Activated T-helper 9 cell treated with anti-CD3 and anti-CD28 coated beads, Interleukin-2, amount 50 U/mL, for 16 hours (primary cell): ENCODE data around the gene RAET1G.
A peak's percentile ranks its signal among the peaks of the same experiment; 100 is the strongest.
"Not testable (repeated sequence)": the region's sequence is repeated elsewhere in the genome, so short reads cannot be mapped to it uniquely, and the experiment has no call there.

Experiments
- DNase-seq: peaks from one replicate; pipeline ENCODE4 v3.0.0-alpha.2; 2020; ENCODE audit warnings: low read depth

Gene RAET1G

DNA sequence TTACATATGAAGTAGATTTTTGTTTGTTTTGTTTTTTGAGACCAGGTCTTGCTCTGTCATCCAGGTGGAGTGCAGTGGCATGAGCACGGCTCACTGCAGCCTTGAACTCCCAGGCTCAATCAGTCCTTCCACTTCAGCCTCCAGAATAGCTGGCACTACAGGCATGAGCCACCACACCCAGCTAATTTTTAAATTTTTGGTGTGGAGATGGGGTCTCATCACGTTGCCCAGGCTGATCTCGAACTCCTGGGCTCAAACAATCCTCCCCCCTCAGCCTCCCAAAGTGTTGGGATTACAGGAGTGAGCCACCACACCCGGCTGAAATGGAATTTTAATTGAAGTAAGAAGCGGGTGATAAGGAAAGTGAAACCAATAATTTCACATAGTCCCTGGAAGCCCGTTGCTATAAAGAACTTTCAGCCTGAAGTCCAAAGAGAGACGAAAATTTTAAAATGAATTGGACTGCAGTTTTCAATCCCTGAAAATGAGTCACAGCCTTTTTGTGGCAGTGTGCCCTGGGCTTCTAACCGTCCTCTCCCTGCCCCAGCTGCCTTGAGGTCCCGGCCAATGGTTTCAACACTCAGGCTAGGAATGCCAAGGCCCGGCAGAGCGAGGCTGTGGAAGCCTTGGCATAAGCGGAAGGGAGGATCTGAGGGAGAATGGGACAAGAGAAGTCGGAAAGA, 25.8 kb downstream of the RAET1G start:
- no peak for DNase-seq

DNA sequence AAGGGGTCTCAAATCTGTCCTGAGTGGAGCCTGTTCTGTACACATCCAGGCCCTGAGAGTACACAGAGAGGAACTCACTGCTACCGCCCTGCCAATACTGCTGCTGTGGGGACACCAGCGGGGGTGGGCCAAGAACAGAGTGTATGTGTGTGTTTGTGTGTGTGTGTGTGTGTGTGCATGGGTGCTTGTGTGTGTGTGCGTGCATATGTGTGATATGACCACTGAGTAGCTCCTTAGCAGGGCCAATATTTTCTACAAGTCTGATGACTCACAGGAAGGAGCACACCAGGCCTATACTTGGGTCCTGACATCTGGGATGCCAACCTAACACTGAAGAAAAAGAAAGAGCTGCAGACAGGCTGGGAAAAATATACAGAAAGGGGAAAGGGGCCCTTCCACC, 26.4 kb downstream of the RAET1G start:
- no peak for DNase-seq

DNA sequence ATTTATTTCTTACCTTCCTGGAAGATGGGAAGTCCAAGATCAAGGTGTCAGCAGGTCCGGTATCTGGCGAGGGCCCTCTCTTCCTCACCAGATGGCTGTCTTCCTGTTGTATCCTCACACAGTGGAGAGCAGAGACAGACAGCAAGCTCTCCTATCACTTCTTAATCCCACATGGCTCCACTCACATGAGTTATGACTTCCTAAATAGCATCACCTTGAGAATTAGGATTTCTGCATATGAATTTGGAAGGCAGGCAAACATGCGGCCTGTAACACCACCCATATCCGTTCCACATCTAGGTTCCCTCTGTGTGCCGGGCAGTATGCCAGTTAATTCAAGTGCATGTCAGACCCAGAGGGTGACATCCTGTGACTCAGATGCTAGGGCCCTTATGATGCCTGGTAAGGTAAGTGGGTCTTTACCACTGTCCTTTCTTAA, 27.1 kb downstream of the RAET1G start:
- peak; percentile 8 for DNase-seq

DNA sequence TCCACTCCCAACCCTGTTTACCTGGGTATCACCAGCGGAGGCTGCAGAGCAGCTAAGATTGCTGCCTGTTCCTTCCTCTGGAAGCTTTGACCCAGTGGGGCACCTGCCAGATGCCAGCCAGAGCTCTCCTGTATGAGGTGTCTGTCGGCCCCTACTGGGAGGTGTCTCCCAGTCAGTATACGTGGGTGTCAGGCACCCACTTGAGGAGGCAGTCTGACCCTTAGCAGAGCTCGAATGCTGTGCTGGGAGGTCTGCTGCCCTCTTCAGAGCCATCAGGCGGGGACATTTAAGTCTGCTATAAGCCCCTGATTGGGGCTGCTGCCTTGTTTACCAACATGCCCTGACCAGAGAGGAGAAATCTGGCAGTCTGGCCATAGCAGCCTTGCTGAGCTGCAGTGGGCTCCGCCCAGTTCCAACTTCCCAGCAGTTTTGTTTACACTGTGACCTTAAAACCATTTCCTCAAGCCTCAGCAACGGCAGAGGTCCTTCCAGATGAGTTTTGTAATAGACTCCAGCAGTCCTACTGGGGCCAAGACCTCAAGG, 27.8 kb downstream of the RAET1G start:
- no peak for DNase-seq

DNA sequence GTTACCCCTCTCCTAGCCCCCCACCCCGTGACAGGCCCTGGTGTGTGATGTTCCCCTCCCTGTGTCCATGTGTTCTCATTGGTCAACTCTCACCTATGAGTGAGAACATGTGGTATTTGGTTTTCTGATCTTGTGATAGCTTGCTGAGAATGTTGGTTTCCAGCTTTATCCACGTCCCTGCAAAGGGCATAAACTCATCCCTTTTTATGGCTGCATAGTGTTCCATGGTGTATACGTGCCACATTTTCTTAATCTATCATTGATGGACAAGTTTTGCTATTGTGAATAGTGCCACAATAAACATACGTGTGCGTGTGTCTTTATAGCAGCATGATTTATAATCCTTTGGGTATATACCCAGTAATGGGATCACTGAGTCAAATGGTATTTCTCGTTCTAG, 31.1 kb downstream of the RAET1G start:
- DNase-seq = not testable (repeated sequence)

DNA sequence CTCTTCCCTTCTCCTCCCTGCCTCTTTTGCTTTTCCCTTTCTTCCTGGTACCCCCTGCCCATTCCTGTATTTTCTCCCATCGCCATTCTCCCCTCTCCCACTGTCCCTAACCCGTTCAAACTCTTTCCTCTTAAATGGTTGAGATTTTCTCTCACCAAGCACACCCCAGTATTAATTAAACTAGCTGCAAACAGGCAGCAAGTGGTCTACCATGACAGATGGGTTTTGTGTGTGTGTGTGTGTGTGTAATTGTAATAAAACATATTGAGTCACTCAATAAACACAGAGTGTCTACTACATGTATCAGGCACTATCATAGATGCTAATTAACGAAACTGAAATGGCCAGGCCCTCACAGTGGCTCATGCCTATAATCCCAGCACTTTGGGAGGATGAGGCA, 31.7 kb downstream of the RAET1G start:
- no peak for DNase-seq

DNA sequence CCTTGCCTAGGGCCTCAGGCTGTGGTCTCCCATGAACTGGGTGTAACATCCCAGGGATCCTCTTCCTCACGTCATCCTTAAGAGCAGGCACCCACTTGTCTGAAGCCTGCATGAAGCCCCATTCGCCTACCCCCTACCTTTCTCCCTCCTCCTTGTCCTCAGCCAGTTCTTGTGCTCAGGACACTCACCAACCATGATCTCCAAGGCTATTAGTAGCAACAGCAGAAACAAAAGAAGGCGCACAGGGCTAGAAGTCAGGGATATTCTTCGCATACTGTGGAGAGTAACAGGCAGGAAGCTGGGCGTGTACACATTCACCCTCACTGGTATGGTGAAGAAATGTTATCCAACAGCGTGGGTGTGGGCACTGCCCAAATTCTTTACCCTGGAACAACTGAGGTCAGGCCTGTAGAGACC, 32.3 kb downstream of the RAET1G start:
- DNase-seq = no peak

DNA sequence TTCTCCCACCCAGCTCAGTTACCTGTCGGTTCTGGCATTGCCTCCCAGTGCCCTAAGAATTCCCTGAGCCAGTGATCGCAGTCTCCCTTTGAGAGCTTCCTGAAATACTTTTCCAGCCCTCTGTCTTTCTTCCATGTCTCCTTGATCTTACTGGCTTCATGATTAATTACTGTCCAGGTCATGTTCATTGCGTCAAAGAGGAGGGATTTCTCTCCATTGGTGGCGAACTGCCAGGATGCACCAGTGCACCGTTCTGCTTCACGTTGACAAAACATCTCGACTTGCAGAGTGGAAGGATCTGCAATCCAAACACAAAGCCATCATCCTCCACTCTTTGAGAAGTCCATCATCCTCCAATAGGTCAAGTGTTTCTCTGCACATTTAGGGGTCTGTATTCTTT, 33.6 kb downstream of the RAET1G start:
- no peak for DNase-seq

DNA sequence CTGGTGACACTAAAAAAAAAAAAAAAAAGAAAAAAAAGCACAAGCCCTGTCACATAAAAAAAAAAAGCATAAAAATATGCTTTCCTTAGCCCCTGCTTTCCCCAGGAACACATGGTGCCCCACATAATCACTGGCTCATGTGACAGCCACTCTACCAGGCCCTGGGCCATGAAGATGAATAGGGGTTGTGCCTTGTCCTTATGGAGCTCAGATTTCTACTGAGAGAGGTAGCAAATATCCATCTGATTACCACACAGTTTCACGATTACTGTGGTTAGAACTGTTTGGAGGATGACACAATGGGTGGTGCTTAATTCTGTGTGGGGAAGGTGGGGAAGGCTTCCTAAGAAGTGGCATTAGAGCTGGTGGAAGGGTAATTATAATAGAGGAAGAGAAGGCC, 34.3 kb downstream of the RAET1G start:
- no peak for DNase-seq

DNA sequence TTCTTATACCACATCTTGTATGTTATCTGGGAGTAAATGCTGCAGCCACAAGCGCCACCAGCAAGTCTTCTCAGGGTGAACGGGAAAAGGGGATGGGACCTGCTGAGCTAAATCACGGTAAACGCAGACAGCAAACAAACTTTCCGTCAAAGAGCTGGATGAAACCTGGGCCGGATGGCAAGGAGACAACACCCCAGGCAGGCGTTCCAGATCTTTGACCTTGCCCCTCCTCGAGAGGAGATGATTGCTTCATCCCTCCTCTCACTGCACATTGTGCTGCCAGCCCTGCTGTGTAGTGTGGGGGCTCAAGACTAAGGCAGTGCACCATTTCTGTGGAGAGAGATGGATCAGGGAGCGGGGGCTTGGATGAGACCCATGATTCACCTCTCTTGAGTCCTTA, 34.8 kb downstream of the RAET1G start:
- DNase-seq = no peak

DNA sequence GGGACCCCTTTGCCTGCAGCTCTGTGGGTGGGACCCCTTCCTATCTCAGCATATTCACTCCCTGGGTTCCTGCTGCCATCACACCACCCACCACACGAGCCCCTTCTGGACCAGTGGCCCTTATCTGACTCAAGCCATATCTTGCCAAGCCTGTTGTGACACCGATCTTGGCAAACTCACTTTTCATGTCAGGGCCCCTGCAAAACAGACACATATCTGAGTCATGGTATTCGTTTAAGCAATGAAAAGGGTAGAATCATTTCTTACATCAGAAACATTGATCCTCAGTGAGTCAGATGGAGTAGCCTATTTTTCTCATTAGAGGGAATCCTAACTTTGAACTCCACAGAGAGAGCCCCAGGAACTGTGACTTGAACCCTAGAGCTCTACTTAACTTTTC, 35.6 kb downstream of the RAET1G start:
- no peak for DNase-seq

DNA sequence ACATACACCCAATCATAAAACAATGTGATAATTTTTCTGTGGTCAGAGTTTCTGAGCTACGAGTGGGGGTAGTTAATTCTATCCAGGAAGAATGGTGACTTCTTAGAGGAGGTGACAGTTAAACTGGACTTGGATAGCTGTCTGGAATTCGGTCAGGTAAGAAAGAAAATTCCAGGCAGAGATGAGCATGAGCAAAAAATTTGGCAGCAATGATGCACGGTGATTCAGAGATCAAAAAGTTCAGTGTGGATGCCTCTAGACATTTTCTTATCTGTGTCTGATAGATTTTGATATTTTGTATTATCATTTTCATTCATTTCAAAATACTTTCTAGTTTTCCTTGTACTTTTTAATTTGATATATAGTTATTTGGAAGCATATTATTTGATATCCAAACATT, 37.0 kb downstream of the RAET1G start:
- no peak for DNase-seq

DNA sequence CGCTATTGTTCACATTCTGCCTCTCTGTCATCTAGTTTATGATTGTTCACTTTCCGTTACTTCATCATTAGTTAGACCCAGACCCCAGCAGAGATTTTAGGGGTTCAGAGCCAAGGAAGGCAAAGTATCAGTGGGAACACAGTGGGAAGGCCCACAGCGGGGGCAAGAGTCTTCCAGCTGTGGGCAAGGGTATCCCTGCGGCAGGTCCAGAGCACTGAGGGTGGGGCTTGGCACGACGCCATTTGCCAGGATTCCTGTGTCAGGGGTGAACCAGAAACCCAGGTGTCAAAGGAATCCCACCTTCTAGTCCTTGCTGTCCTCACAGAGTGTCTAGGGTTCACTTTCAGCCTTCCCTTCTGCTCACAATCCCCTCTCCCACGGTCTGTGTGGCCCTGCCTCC, 38.3 kb downstream of the RAET1G start:
- no peak for DNase-seq

DNA sequence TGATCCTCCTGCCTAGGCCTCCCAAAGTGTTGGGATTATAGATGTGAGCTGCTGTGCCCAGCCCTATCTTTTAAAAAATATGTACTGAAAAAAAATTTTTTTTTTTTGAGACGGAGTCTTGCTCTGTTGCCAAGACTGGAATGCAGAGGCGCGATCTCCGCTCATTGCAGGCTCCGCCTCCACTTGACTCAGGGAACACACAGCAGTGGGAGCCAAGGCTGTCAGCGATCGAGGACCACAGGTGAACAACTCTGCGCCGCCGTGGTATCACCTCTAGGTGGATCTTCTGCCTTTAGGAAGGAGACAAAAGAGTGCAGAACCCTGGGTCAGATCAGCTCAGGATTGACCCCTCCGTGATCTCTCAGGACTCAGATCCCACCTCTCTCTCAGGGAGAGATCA, 38.7 kb downstream of the RAET1G start:
- DNase-seq = no peak

DNA sequence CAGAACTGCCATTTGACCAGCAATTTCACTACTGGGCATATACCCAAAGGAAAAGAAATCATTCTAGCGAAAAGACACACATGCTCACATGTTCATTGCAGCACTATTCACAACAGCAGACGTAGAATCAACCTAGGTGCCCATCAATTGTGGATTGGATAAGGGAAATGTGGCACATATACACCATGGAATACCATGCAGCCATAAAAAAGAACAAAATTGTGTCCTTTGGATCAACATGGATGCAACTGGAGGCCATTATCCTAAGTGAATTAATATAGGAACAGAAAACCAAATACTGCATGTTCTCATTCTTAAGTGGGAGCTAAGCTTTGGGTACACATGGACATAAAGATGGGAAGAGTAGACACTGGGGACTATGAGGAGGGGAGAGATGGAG, 41.1 kb downstream of the RAET1G start:
- no peak for DNase-seq

DNA sequence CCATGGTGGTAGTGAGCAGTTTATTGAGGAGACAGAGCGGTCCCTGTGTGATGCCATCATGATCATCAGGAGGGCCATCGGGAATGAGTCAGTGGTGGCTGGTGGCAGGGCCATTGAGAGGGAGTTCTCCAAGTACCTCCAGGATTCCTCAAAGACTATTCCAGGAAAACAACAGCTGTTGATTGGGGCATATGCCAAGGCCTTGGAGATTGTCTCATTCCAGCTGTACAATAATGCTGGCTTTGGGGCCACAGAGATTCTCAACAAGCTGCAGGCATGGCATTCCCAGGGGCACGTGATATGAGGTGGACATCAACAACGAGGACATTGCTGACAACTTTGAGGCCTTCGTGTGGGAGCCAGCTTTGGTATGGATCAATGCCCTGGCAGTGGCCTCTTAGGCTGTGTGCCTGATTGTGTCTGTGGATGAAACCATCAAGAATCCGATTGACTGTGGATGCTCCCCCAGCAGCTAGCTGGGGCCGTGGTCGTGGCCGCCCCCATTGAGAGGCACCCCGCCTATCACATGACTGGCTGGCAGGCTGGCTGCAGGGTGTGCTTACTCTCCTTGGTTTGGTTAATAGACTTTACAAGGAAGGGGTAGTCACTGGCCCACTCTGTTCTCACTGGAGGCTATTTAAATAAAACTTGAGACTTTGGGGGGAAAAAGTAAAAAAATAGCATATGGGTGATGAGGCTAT, 41.7 kb downstream of the RAET1G start:
- DNase-seq = no peak

DNA sequence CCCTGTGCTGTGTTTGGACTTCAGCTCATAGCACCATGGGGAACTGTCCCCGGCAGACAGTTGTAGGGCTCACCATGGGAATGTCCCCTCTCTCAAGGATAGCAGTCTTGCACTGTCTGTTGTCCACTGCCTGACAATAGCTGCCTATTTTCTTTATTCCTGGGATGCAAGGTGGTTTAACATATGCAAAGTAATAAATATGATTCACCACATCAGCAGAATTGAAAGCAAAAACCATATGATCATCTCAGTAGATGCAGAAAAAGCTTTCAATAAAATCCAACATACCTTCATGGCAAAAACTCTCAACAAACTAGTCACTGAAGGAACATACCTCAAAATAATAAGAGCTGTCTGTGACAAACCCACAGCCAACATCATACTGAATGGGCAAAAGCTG, 45.3 kb downstream of the RAET1G start:
- DNase-seq = no peak

DNA sequence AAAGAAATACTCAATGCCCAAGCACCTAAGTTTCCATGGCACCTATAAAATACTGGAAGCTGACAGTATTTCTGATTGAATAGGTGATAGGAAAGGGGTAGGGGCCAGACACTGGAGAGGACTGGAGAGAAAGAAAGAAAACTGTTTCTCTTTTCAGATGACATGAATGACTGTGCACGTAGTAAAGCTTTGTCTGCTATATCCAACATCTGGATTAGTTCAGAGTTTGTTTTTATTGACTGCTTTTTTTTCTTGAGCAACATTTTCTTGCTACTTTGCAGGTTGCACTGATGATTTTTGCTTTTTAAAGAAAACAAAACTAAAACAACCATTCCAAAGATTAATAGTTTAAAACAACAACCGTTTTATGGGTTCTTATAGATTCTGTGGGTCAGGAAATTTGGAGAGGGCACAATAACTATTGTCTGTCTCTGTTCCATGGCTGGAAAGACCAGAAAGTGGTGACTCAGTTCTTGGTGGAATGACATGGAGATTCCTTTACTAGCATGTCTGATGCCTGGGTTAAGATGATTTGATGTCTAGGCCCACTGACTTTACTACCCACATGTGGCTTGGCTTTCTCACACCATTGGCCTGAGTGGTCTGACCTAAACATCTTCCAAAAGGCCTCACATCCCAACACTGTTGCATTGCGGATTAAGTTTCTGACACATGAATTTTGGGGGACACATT, 46.5 kb downstream of the RAET1G start:
- no peak for DNase-seq

DNA sequence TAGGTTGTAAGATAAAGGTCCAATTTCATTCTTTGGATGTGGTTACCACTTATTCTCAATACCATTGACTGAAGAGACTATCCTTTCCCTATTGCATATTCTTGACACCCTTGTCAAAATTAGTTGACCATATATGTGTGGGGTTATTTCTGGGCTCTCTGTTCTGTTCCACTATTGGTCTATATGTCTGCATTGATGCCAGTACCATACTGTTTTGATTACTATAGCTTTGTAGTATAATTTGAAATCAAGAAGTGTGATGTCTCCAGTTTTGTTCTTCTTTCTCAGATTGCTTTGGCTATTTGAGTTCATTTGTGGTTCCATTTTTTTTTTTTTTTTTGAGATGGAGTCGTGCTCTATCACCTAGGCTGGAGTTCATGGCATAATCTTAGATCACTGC, 50.7 kb downstream of the RAET1G start:
- DNase-seq = no peak

DNA sequence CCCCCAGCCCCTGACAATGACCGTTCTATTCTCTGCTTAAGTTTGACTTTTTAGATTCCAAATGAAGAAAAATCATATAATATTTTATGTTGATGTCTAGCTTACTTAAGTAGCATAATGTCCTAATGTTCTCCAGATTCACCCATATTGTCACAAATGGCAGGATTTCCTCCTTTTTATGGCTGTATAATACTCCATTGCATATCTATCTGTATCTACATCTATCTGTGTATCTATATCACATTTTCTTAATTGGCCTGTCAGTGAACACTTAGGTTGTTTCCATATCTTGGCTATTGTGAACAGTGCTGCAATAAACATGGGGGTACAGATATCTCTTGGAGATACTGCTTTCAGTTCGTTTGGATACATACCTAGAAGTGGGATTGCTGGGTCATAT, 51.7 kb downstream of the RAET1G start:
- no peak for DNase-seq

DNA sequence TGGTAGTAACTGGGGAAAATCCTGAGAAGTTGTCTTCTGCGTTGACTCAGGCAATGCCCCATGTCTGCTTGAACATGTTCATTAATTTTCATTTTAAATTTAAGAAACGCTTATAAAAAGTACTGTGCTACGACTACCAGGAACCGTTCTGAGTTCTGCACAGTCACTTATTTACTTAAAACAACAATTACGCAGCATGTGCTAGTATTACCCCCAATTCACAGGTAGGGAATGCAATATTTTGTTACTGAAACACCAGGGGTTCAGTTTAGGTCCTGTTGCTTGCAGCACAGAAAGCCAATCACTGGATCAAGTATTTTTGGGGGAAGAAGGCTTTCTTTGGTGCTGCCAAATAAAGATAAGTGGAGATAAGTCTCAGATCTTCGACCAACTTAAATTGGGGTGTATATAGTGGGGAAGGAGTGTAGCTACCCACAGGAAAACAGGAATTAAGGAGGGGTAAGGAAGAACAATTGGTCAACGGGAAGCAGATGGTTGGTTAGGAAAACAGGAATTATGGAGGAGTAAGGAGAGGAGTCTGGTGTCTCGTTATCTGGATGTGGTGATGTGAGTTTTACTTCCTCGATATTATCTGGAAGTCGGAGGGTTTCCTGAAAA, 53.5 kb downstream of the RAET1G start:
- DNase-seq = no peak

DNA sequence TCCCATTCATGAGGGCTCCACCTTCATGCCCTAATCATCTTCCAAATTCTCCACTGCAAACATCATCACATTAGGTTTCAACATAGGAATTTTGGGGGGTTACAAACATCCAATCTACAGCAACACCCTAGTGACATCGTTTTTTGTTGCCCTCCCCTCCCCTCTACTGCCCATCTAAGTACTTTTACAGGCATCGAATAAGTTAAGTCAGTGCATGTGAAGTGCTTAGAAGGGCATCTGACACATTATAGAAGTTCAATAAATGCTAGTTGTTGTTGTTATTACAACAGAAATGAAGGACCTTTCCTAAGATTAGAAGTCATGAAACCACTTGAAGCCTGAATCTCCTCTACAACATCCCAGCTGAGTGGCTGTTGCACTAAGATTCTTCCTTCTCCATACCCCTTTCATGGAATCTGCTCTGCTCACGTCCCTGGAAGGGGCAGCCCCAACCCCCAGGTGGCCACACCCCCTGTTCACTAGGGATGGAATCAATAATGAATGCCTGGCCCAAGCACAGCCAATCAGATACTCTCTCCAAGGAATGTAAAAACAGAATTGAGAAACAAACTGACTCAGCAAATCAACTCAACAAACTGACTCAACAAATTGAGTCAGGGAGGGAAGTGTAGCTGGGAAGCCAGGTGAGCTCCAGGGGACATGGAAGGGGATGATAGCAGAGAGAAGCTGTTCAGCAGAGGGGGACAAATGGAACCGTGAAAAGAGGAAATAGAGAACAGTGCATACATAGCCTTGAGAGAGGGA, 54.9 kb downstream of the RAET1G start:
- no peak for DNase-seq
